ENCODE data around the gene ADK.
A peak's percentile ranks its signal among the peaks of the same experiment; 100 is the strongest.
"Not testable (repeated sequence)": the region's sequence is repeated elsewhere in the genome, so short reads cannot be mapped to it uniquely, and the experiment has no call there.

Gene ADK

GRCh38 chr10:74244097-74244685 is 93.2 kb downstream of the ADK start:
- DNase-seq = peak; percentile 16 to 29

GRCh38 chr10:74244807-74245206 is 93.8 kb downstream of the ADK start:
- no peak for DNase-seq

GRCh38 chr10:74246495-74246894 is 95.5 kb downstream of the ADK start:
- no peak for DNase-seq

GRCh38 chr10:74249865-74250264 is 98.8 kb downstream of the ADK start:
- no peak for DNase-seq

GRCh38 chr10:74255214-74255613 is 104.2 kb downstream of the ADK start:
- peak in 1 of 2 experiments; percentile 2 for DNase-seq

GRCh38 chr10:74255888-74256357 is 104.9 kb downstream of the ADK start:
- peak; percentile 45 to 74 for DNase-seq

- no peak for DNase-seq
Observed at GRCh38 chr10:74262856-74263255, 111.8 kb downstream of the ADK start.

- no peak for DNase-seq
Observed at GRCh38 chr10:74263996-74264395, 113.0 kb downstream of the ADK start.

- no peak for DNase-seq
Observed at GRCh38 chr10:74272288-74272687, 121.3 kb downstream of the ADK start.

- no peak for DNase-seq
Observed at GRCh38 chr10:74275755-74276290, 124.8 kb downstream of the ADK start.

- DNase-seq = no peak
Observed at GRCh38 chr10:74276416-74276815, 125.4 kb downstream of the ADK start.

GRCh38 chr10:74282151-74282847 is 131.3 kb downstream of the ADK start:
- DNase-seq = no peak

GRCh38 chr10:74282848-74283210 is 131.8 kb downstream of the ADK start:
- no peak for DNase-seq

- no peak for DNase-seq
Observed at GRCh38 chr10:74289188-74289587, 138.2 kb downstream of the ADK start.

- no peak for DNase-seq
Observed at GRCh38 chr10:74289951-74290350, 138.9 kb downstream of the ADK start.

GRCh38 chr10:74290708-74291107 is 139.7 kb downstream of the ADK start:
- DNase-seq = no peak

GRCh38 chr10:74292871-74293427 is 141.9 kb downstream of the ADK start:
- DNase-seq = peak; percentile 12 to 52

GRCh38 chr10:74293686-74294371 is 142.8 kb downstream of the ADK start:
- DNase-seq = peak; percentile 47 to 84

GRCh38 chr10:74297389-74298080 is 146.5 kb downstream of the ADK start:
- DNase-seq = no peak

- not testable (repeated sequence) for DNase-seq
Observed at GRCh38 chr10:74300074-74300621, 149.1 kb downstream of the ADK start.

- DNase-seq = no peak
Observed at GRCh38 chr10:74300666-74301065, 149.6 kb downstream of the ADK start.

GRCh38 chr10:74305730-74306129 is 154.7 kb downstream of the ADK start:
- no peak for DNase-seq

Data from NCI-H2081 (cell line).